Brain microvascular endothelial cell (primary cell): ENCODE results near the gene TIGD1.

Source experiments
- DNase-seq: peaks from one replicate; pipeline ENCODE4 v3.0.0-alpha.2; 2020
- H3K27ac ChIP-seq: fragments of 250-450 bp; sonication (Bioruptor Pico); 2 replicates; pipeline ENCODE4 v1.5.1; 2020; ENCODE audit warnings: mild to moderate bottlenecking, moderate library complexity
- H3K27me3 ChIP-seq: fragments of 250-450 bp; sonication (Bioruptor Pico); replicated peaks from 2 replicates; pipeline ENCODE4 v1.5.1; 2020; ENCODE audit warnings: mild to moderate bottlenecking
- H3K36me3 ChIP-seq: fragments of 250-450 bp; sonication (Bioruptor Pico); replicated peaks from 2 replicates; pipeline ENCODE4 v1.5.1; 2020; ENCODE audit warnings: mild to moderate bottlenecking
- H3K4me3 ChIP-seq: 2 replicates; pipeline ENCODE4 v1.5.1; 2011; ENCODE audit warnings: low read depth, mild to moderate bottlenecking, control low read depth, low read length, moderate library complexity
- in situ Hi-C: cut with HindIII; loops from 2 replicates; pipeline ENCODE4 v1.10.0; 2017; ENCODE audit warnings: low sequenced_read_pairs, low pct_ligation_motif_present
- TF ChIP-seq, protein P1 (sequence below): IDR thresholded peaks from 2 replicates; pipeline ENCODE4 v1.5.1; 2011; ENCODE audit warnings: low read depth, mild to moderate bottlenecking, moderate library complexity, low read length, control low read depth, inconsistent platforms; ENCODE audit errors: missing control alignments

TIGD1 gene

DNA sequence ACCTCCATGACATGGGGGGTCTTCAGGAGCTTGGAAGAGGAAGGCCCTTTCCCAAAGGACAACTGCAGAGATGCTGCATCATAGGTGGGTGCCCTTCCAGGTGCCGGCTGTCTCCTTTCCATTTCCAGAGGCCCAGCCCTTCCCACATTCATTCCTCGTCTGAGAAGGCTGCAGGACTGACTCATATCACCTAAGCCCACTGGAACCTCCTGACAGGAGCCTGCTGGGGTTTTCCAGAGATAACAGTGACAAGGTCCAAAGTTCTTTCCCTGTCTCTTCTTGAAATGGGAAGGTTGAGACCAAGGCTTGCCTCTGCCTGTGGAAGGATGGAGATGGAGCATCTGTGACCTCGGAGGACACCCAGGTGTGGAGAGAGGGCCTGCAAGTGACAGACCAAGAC, 33.8 kb downstream of the TIGD1 start:
- TF ChIP-seq, protein P1, sequence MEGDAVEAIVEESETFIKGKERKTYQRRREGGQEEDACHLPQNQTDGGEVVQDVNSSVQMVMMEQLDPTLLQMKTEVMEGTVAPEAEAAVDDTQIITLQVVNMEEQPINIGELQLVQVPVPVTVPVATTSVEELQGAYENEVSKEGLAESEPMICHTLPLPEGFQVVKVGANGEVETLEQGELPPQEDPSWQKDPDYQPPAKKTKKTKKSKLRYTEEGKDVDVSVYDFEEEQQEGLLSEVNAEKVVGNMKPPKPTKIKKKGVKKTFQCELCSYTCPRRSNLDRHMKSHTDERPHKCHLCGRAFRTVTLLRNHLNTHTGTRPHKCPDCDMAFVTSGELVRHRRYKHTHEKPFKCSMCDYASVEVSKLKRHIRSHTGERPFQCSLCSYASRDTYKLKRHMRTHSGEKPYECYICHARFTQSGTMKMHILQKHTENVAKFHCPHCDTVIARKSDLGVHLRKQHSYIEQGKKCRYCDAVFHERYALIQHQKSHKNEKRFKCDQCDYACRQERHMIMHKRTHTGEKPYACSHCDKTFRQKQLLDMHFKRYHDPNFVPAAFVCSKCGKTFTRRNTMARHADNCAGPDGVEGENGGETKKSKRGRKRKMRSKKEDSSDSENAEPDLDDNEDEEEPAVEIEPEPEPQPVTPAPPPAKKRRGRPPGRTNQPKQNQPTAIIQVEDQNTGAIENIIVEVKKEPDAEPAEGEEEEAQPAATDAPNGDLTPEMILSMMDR, result no peak
- Histone ChIP-seq H3K27me3 (peaks cover 42% of the 10 kb centered on the region), H3K36me3 (no peaks in the 10 kb centered on the region), H3K27ac (no peak overlapping the region), H3K4me3 (no peak overlapping the region)
- DNase-seq, result no peak
- in situ Hi-C loops, result no loop called here

DNA sequence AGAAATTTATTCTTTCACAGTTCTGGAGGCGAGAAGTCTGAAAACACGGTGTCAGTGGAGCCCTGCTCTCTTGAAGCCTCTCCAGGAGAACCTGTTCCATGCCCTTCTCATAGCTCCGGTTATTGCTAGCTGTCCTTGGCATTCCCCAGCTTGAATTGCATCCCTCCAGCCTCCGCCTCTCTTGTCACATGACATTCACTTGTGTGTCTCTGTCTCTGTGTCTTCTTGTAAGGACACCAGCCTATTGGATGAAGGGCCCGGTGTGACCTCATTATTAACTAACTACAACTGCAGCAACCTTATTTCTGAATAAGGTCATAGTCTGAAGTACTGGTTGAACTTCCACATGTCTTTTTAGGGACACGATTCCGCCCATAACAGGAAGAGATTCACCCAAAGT, 34.7 kb downstream of the TIGD1 start:
- H3K4me3 ChIP-seq, result no peak overlapping the region
- TF ChIP-seq, protein P1, result no peak
- in situ Hi-C loops, result no loop called here
- H3K27ac ChIP-seq, result no peak overlapping the region
- H3K36me3 ChIP-seq, result no peaks in the 10 kb centered on the region
- DNase-seq, result no peak
- peaks cover 39% of the 10 kb centered on the region for H3K27me3 ChIP-seq

DNA sequence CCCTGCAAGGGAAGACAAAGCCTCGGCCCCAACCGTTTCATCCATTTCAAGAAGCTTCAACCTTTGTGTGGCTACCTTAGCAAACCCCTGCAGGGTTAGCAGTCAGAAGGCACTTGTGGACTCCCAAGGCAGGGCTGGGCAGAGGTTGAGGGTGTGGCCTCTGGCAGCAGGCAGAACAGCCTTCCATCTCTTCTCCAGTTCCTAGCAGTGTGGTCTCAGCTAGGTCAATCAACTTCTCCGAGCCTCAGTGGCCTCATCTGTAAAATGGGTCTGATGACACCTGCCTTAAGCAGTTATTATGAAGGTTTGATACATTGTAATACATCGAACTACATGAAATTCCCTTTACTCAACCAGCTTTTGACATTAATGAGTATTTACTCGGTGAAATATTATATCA, 37.0 kb downstream of the TIGD1 start:
- in situ Hi-C loops, result no loop called here
- Histone ChIP-seq H3K36me3 (no peaks in the 10 kb centered on the region), H3K4me3 (no peak overlapping the region), H3K27ac (no peak overlapping the region), H3K27me3 (peaks cover 28% of the 10 kb centered on the region)
- DNase-seq, result no peak
- TF ChIP-seq, protein P1, result no peak

DNA sequence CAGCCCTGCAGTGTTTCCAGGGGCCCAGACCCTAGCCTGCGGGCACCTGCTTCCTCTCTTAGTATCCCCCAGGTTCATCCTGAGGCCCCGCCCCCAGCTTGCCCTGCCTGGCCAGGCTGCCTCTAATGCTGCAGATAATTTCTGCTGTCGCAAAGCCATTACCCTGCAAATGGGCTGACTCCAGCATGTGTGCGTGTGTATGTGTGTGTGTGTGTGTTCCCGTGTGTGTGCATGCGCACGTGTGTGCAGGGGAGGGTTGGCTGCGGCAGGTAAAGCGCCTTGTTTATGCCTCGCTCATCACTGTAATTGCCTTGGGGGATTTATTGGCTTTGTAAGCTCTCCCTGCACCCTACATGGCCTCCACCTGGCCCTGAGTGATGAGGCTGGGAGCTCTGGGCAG, 37.8 kb downstream of the TIGD1 start:
- Histone ChIP-seq H3K4me3 (no peak overlapping the region), H3K36me3 (no peaks in the 10 kb centered on the region), H3K27ac (no peak overlapping the region), H3K27me3 (peaks cover 26% of the 10 kb centered on the region)
- TF ChIP-seq, protein P1, result no peak
- DNase-seq, result no peak
- in situ Hi-C loops, result no loop called here

DNA sequence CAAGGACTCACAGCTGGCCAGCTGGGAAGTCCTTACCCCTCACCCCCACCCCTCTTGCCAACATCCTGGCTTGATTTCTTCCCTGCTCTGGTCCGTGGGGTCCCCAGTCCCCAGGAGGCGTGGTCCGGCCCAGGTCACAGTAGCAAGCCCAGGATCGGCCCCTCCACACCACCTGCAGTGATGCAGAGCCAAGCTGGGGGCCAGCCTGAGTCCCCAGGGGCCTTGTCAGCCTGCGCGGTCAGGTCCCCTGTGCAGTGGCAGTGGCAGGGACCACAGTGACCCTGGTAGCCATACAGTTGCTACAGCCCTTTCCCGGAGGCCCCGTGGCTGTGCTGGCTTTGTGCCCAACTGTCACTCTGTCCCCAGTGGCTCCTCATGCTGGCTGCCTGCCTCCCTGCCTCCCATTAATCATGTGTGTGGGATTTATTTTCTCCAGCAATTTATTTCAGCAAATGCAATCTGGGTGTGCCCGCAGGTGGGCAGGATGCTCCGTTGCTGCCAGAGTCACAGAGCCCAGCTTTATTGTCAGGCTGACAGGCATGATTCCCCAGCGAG, 38.9 kb downstream of the TIGD1 start:
- H3K4me3 ChIP-seq, result no peak overlapping the region
- TF ChIP-seq, protein P1, result no peak
- H3K36me3 ChIP-seq, result no peaks in the 10 kb centered on the region
- peaks cover 26% of the 10 kb centered on the region for H3K27me3 ChIP-seq
- in situ Hi-C loops, result no loop called here
- no peak overlapping the region for H3K27ac ChIP-seq
- DNase-seq, result no peak

DNA sequence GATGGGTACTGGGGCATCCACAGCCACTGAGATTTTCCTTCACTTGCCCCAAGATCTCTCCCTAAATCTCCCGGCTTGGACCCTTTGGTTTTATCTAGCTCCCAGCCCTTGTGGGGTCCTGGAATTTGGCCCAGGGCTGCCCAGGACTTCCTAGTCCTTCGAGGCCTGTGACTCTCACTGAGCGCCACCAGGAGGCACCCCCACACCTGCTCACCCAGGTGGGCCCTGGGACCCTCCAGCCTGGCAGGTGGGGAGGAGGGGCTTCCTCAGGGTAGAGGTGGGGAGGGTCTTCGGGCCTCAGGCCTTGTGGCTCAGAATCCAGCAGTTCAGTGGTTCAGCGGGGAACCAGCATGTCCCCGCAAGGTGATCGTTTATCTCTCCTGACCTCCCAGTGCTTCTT, 42.1 kb downstream of the TIGD1 start:
- Histone ChIP-seq H3K27ac (no peak overlapping the region), H3K4me3 (no peak overlapping the region), H3K36me3 (no peaks in the 10 kb centered on the region), H3K27me3 (peaks cover 47% of the 10 kb centered on the region)
- TF ChIP-seq, protein P1, result peak; percentile 2
- in situ Hi-C loops, result no loop called here
- no peak for DNase-seq
